IMR-90 (cell line): ENCODE data around the gene ERC2. TPM values are rescaled to one million over a fixed set of nuclear protein-coding genes. Genes with fewer than 3 reads are reported as not detected.

ENCODE experiments used
- ATAC-seq: fragments of 200-7000 bp; cut with Tn5 transposase; 2 replicates; pipeline ENCODE4 v1.9.1; 2020; ENCODE audit warnings: low read depth, mild to moderate bottlenecking, moderate library complexity
- BruUV-seq: library from RNA; stranded (reverse); fragments of 400-500 nt; replicated peaks from 2 replicates; lab custom pipeline; 2021; lab: Mats Ljungman, UMichigan
- CTCF ChIA-PET: fragments of 300-600 bp; formaldehyde crosslinking; extraction: SDS; loops from one replicate; lab custom pipeline; 2021; ENCODE audit warnings: antibody characterized with exemption; lab: Yijun Ruan, JAX
- POLR2A ChIA-PET: fragments of 300-600 bp; sonication (Branson Sonifier 250); formaldehyde crosslinking; loops from one replicate; lab custom pipeline; 2022; ENCODE audit warnings: antibody characterized with exemption; ENCODE audit not compliant: unreplicated experiment; lab: Charles Lee
- DNase-seq: peaks from one replicate; pipeline ENCODE4 v3.0.0; 2013
- H2AFZ ChIP-seq: replicated peaks from 2 replicates; pipeline ENCODE3; 2013; ENCODE audit warnings: low read length, mild to moderate bottlenecking; ENCODE audit not compliant: poor library complexity
- H2AK5ac ChIP-seq: 2 replicates; pipeline ENCODE4 v1.6.1; 2013; ENCODE audit warnings: low read depth, low read length, inconsistent platforms
- H2AK9ac ChIP-seq: replicated peaks from 2 replicates; pipeline ENCODE3; 2013; ENCODE audit warnings: mild to moderate bottlenecking, low read depth, low read length, moderate library complexity; ENCODE audit not compliant: poor library complexity
- H2BK120ac ChIP-seq: 2 replicates; pipeline ENCODE4 v1.6.1; 2013; ENCODE audit warnings: low read depth, low read length, inconsistent platforms
- H2BK15ac ChIP-seq: 3 replicates; pipeline ENCODE4 v1.6.1; 2013; ENCODE audit warnings: low read depth, low read length, inconsistent platforms
- H2BK20ac ChIP-seq: 2 replicates; pipeline ENCODE4 v1.6.1; 2013; ENCODE audit warnings: low read depth, mild to moderate bottlenecking, inconsistent platforms, low read length, moderate library complexity
- H2BK5ac ChIP-seq: 2 replicates; pipeline ENCODE4 v1.6.1; 2013; ENCODE audit warnings: mild to moderate bottlenecking, low read depth, low read length, inconsistent platforms; ENCODE audit not compliant: poor library complexity, severe bottlenecking
- H3K14ac ChIP-seq: replicated peaks from 2 replicates; pipeline ENCODE4 v1.6.1; 2013; ENCODE audit warnings: low read depth, low read length, inconsistent platforms
- H3K18ac ChIP-seq: 2 replicates; pipeline ENCODE4 v1.6.1; 2013; ENCODE audit warnings: low read depth, low read length, control low read depth
- H3K23ac ChIP-seq: 2 replicates; pipeline ENCODE4 v1.6.1; 2013; ENCODE audit warnings: low read depth, low read length, inconsistent platforms
- H3K27ac ChIP-seq: 2 replicates; pipeline ENCODE4 v1.5.1; 2013; ENCODE audit warnings: mild to moderate bottlenecking, control low read depth, low read length; ENCODE audit not compliant: insufficient read depth
- H3K27me3 ChIP-seq: 2 replicates; pipeline ENCODE4 v1.6.1; 2013; ENCODE audit warnings: low read length; ENCODE audit not compliant: control insufficient read depth, insufficient read depth
- H3K36me3 ChIP-seq: 2 replicates; pipeline ENCODE4 v1.6.1; 2013; ENCODE audit warnings: low read length, mixed read lengths; ENCODE audit not compliant: control insufficient read depth, insufficient read depth
- H3K4ac ChIP-seq: 2 replicates; pipeline ENCODE4 v1.6.1; 2013; ENCODE audit warnings: low read depth, low read length, inconsistent platforms
- H3K4me1 ChIP-seq: 2 replicates; pipeline ENCODE4 v1.6.1; 2013; ENCODE audit warnings: low read length, mixed read lengths; ENCODE audit not compliant: control insufficient read depth, insufficient read depth
- H3K4me2 ChIP-seq: 2 replicates; pipeline ENCODE4 v1.6.1; 2013; ENCODE audit warnings: low read depth, mild to moderate bottlenecking, control low read depth, low read length, moderate library complexity
- H3K4me3 ChIP-seq: 2 replicates; pipeline ENCODE4 v1.5.1; 2013; ENCODE audit warnings: low read depth, mild to moderate bottlenecking, control low read depth, low read length, moderate library complexity; ENCODE audit not compliant: insufficient read depth
- H3K56ac ChIP-seq: 2 replicates; pipeline ENCODE4 v1.6.1; 2013; ENCODE audit warnings: low read length, inconsistent platforms; ENCODE audit not compliant: insufficient read depth; ENCODE audit errors: extremely low read depth
- H3K79me1 ChIP-seq, 2 experiments: 2 replicates each; pipeline ENCODE4 v1.6.1; 2013; ENCODE audit warnings: low read length in 2 of 2, inconsistent platforms in 1 of 2, low read depth in 1 of 2
- H3K9ac ChIP-seq: 2 replicates; pipeline ENCODE4 v1.6.1; 2013; ENCODE audit warnings: low read depth, low read length, control low read depth
- H3K9me1 ChIP-seq: 2 replicates; pipeline ENCODE4 v1.6.1; 2013; ENCODE audit warnings: low read length, inconsistent platforms; ENCODE audit not compliant: insufficient read depth
- H3K9me3 ChIP-seq: 2 replicates; pipeline ENCODE4 v1.6.1; 2013; ENCODE audit warnings: low read length; ENCODE audit not compliant: control insufficient read depth, insufficient read depth
- H4K20me1 ChIP-seq: 2 replicates; pipeline ENCODE4 v1.6.1; 2013; ENCODE audit warnings: low read length, inconsistent platforms; ENCODE audit not compliant: insufficient read depth
- H4K5ac ChIP-seq: 2 replicates; pipeline ENCODE4 v1.6.1; 2013; ENCODE audit warnings: mild to moderate bottlenecking, low read depth, low read length, control low read depth
- H4K8ac ChIP-seq, 2 experiments: 2 replicates each; pipeline ENCODE4 v1.6.1; 2013; ENCODE audit warnings: low read depth in 2 of 2, low read length in 2 of 2, control low read depth in 1 of 2, inconsistent platforms in 1 of 2
- H4K91ac ChIP-seq: 2 replicates; pipeline ENCODE4 v1.6.1; 2013; ENCODE audit warnings: low read depth, low read length, inconsistent platforms; ENCODE audit not compliant: insufficient read depth
- BHLHE40 ChIP-seq: fragments of 150-350 bp; IDR thresholded peaks from 2 replicates; pipeline ENCODE4 v1.6.1; 2016; ENCODE audit warnings: mild to moderate bottlenecking, low read depth, low read length
- CEBPB ChIP-seq: IDR thresholded peaks from 2 replicates; pipeline ENCODE4 v1.6.1; 2012; ENCODE audit warnings: low read depth, low read length, improper control_type of control experiment
- CHD1 ChIP-seq: IDR thresholded peaks from 2 replicates; pipeline ENCODE4 v1.6.1; 2012; ENCODE audit warnings: low read depth, low read length, improper control_type of control experiment
- CTCF ChIP-seq: conservative IDR thresholded peaks from 2 replicates; pipeline ENCODE4 v1.5.1; 2012; ENCODE audit warnings: mild to moderate bottlenecking, low read depth, low read length, improper control_type of control experiment
- ELK1 ChIP-seq: fragments of 150-350 bp; IDR thresholded peaks from 2 replicates; pipeline ENCODE4 v1.6.1; 2016; ENCODE audit warnings: low read depth, mild to moderate bottlenecking, low read length, moderate library complexity, borderline replicate concordance
- FOS ChIP-seq: fragments of 150-350 bp; IDR thresholded peaks from 2 replicates; pipeline ENCODE4 v1.6.1; 2016; ENCODE audit warnings: low read depth, low read length
- MAFK ChIP-seq: IDR thresholded peaks from 2 replicates; pipeline ENCODE4 v1.6.1; 2012; ENCODE audit warnings: low read depth, low read length, improper control_type of control experiment
- MAZ ChIP-seq: IDR thresholded peaks from 2 replicates; pipeline ENCODE4 v1.6.1; 2012; ENCODE audit warnings: low read depth, mild to moderate bottlenecking, low read length, improper control_type of control experiment, moderate library complexity, borderline replicate concordance
- MXI1 ChIP-seq: IDR thresholded peaks from 2 replicates; pipeline ENCODE4 v1.6.1; 2012; ENCODE audit warnings: low read depth, mild to moderate bottlenecking, low read length, moderate library complexity, borderline replicate concordance
- NFE2L2 ChIP-seq: fragments of 150-350 bp; IDR thresholded peaks from 2 replicates; pipeline ENCODE4 v1.6.1; 2016; ENCODE audit warnings: low read depth, mild to moderate bottlenecking, low read length
- POLR2A ChIP-seq: IDR thresholded peaks from 2 replicates; pipeline ENCODE4 v1.6.1; 2012; ENCODE audit warnings: mild to moderate bottlenecking, low read depth, low read length
- RAD21 ChIP-seq: IDR thresholded peaks from 2 replicates; pipeline ENCODE4 v1.6.1; 2012; ENCODE audit warnings: low read length, improper control_type of control experiment
- RCOR1 ChIP-seq: IDR thresholded peaks from 2 replicates; pipeline ENCODE4 v1.6.1; 2012; ENCODE audit warnings: mild to moderate bottlenecking, low read length, improper control_type of control experiment; ENCODE audit not compliant: insufficient replicate concordance
- RFX5 ChIP-seq: IDR thresholded peaks from 2 replicates; pipeline ENCODE4 v1.8.0; 2012; ENCODE audit warnings: low read depth, mild to moderate bottlenecking, low read length, moderate library complexity
- SMC3 ChIP-seq: fragments of 150-350 bp; IDR thresholded peaks from 2 replicates; pipeline ENCODE4 v1.6.1; 2016; ENCODE audit warnings: low read depth, mild to moderate bottlenecking, antibody characterized with exemption, low read length, moderate library complexity
- WGBS, 2 experiments: methylation state at CpG; one replicate each; pipeline versions ENCODE4 v1.1.5 to v1.1.7; 2013; ENCODE audit warnings: missing lambda C conversion rate in 2 of 2; ENCODE audit not compliant: insufficient read length in 1 of 2; ENCODE audit errors: extremely low coverage in 2 of 2; 5-methylcytosine and 5-hydroxymethylcytosine counted together
- dilution Hi-C: fragments of 300-500 bp; cut with HindIII; formaldehyde crosslinking; loops from one replicate; pipeline ENCODE4 v1.14.3; 2018; ENCODE audit warnings: low sequenced_read_pairs; ENCODE audit not compliant: unreplicated experiment
- in situ Hi-C: fragments of 300-500 bp; cut with MboI; formaldehyde crosslinking; loops from 3 replicates; pipeline ENCODE4 v1.14.3; 2019; ENCODE audit warnings: low sequenced_read_pairs, inconsistent platforms, mixed read lengths
- intact Hi-C: fragments of 100-400 bp; cut with micrococcal nuclease; formaldehyde crosslinking; loops from 2 replicates; pipeline ENCODE4 v1.10.0; 2022
- polyA plus RNA-seq, 3 experiments: library from polyadenylated mRNA; depleted of rRNA; stranded (reverse); fragments of >200 nt; gene quantifications; 2 replicates each; pipeline ENCODE4 v1.2.3, GENCODE V29; 2012; ENCODE audit warnings: low replicate concordance in 1 of 3
- total RNA-seq: library from RNA; depleted of rRNA; stranded (reverse); fragments of >200 nt; gene quantifications from 2 replicates; pipeline ENCODE4 v1.2.3, GENCODE V29; 2012
- TF ChIP-seq, protein P1 (sequence below): fragments of 150-350 bp; IDR thresholded peaks from 2 replicates; pipeline ENCODE4 v1.6.1; 2017; ENCODE audit warnings: mild to moderate bottlenecking, antibody characterized with exemption, low read length, low read depth

Gene ERC2
- total and polyA plus RNA-seq, 2 of the 4 experiments (the other 2 are of a cell fraction): 0.17 to 0.18 TPM

GRCh38 chr3:55965776-55966175 is 502.5 kb downstream of the ERC2 start:
- Histone ChIP-seq H3K56ac (no peak overlapping the region), H4K8ac (no peak overlapping the region), H2AFZ (no peak overlapping the region), H4K5ac (no peak overlapping the region), H2BK120ac (no peak overlapping the region), H4K20me1 (no peaks in the 10 kb centered on the region), H3K27me3 (no peaks in the 10 kb centered on the region; the same call in 1 of the 2 replicates), H2BK15ac (no peak overlapping the region), H3K27ac (no peak overlapping the region), H2AK5ac (no peak overlapping the region), H3K23ac (no peak overlapping the region), H3K14ac (no peak overlapping the region), H3K36me3 (no peaks in the 10 kb centered on the region), H2AK9ac (no peak overlapping the region), H3K4me2 (no peak overlapping the region), H3K4me3 (no peak overlapping the region), H3K9me3 (no peaks in the 10 kb centered on the region), H3K9ac (no peak overlapping the region), H3K4me1 (no peaks in the 10 kb centered on the region; the same call in 1 of the 2 replicates), H3K9me1 (no peaks in the 10 kb centered on the region), H3K79me1 (no peaks in the 10 kb centered on the region), H3K18ac (no peak overlapping the region), H3K4ac (no peak overlapping the region), H2BK5ac (no peak overlapping the region), H4K91ac (no peak overlapping the region), H2BK20ac (no peak overlapping the region)
- no peak for DNase-seq
- TF ChIP-seq RAD21 (no peak), ELK1 (no peak), CTCF (no peak), MXI1 (no peak), MAZ (no peak), CHD1 (no peak), RCOR1 (no peak), POLR2A (no peak), CEBPB (no peak), FOS (no peak), SMC3 (no peak), BHLHE40 (no peak), NFE2L2 (no peak), MAFK (no peak), RFX5 (no peak)
- TF ChIP-seq, protein P1, sequence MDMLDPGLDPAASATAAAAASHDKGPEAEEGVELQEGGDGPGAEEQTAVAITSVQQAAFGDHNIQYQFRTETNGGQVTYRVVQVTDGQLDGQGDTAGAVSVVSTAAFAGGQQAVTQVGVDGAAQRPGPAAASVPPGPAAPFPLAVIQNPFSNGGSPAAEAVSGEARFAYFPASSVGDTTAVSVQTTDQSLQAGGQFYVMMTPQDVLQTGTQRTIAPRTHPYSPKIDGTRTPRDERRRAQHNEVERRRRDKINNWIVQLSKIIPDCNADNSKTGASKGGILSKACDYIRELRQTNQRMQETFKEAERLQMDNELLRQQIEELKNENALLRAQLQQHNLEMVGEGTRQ: no peak
- no peak for ATAC-seq
- WGBS, 2 experiments: no CpG with 5 or more reads among the region's 5 CpGs
- intact Hi-C loops (no loop called here), dilution Hi-C loops (no loop called here), in situ Hi-C loops (no loop called here)
- CTCF ChIA-PET: no interaction called here
- no TSS peak for BruUV-seq
- POLR2A ChIA-PET: no interaction called here
